GM13976 (cell line): ENCODE data around the gene RCBTB1.

Experiments
- DNase-seq: peaks from one replicate; pipeline ENCODE4 v3.0.0; 2012; ENCODE audit warnings: low spot score
- CTCF ChIP-seq: IDR thresholded peaks from 2 replicates; pipeline ENCODE4 v1.5.1; 2012; ENCODE audit warnings: borderline replicate concordance, mild to moderate bottlenecking; ENCODE audit not compliant: insufficient read depth; ENCODE audit errors: extremely low read depth, missing control alignments, control extremely low read depth
- in situ Hi-C: fragments of 300-500 bp; cut with MboI; formaldehyde crosslinking; loops from one replicate; pipeline ENCODE4 v1.12.0; 2022; ENCODE audit warnings: low sequenced_read_pairs, mixed read lengths, inconsistent platforms; ENCODE audit not compliant: unreplicated experiment

The RCBTB1 gene

DNA sequence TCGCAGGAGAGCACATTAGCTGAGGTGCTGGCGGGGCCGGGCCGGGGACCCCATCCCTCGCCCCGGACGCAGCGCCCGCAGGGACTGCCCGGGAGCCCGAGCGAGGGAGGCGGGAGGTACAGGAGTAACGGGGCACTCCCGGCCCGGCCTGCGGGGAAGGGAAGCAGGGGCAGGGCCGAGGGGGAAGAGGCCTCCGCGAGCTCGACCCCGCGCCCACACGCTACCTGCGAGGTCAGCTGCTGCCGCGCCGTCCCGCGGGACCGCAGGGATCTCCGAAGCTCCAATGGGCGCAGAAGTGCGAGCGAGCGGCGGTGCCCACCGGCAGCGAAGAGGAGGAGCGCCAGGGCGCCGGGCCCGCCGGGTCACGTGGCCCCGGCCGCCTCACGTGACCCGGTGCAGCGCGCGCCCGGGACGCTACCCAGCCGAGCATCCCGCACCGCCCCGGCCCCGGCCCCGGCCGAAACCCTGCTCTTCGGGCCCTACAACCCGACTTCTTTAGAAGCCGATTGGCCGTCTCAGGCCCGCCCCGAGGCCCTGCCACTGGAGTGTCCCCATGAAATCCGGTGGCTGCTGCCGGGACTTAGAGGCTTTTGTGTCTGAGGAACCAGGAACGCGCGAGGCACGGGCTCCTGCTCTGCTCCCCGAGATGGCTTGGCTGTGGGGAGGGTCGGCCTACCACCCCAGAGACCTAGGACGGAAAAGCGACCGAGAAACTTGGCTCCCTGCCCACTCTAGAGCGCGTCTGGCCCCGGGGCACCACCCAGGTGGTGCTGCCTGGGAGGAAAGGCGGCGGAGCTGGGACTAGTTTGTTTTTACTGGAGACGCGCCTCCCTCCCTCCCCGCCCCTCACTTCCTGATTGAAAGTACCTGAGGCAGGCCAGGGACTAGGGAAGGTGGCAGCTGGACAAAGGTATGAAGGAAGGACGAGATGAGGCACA, at the start of gene RCBTB1:
Gene RCBTB1 (minus strand): TSS at position 339 of the 938 bp plus-strand sequence. CDS start 18,279 bp downstream, outside the sequence.
- DNase-seq: peak; percentile 97
- in situ Hi-C loops: no loop called here
- TF ChIP-seq CTCF: no peak

GRCh38 chr13:49633710-49634109, 48.4 kb upstream of the RCBTB1 start:
- in situ Hi-C loops: no loop called here
- TF ChIP-seq CTCF: no peak
- no peak for DNase-seq

DNA sequence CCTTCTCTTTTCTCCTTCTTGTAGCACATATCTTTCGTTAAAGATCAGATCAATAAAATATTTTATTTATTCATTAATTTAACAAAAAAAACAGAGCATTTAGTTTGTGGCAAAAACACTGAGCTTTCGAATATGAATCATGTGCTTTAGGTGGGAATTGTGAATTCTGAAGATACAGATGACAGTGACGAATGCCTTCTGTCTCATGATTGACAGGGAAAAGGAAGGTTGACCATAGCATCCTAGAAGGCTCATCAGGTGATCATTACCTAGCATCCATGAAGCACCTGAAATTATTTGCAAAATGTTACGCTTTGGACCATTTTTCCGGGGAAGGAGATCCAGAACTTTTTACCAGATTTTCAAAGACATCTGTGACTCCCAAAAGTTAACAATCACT, 46.8 kb upstream of the RCBTB1 start:
- in situ Hi-C loops: no loop called here
- DNase-seq: no peak
- TF ChIP-seq CTCF: no peak

GRCh38 chr13:49630580-49630979, 45.2 kb upstream of the RCBTB1 start:
- DNase-seq: no peak
- TF ChIP-seq CTCF: no peak
- in situ Hi-C loops: no loop called here

DNA sequence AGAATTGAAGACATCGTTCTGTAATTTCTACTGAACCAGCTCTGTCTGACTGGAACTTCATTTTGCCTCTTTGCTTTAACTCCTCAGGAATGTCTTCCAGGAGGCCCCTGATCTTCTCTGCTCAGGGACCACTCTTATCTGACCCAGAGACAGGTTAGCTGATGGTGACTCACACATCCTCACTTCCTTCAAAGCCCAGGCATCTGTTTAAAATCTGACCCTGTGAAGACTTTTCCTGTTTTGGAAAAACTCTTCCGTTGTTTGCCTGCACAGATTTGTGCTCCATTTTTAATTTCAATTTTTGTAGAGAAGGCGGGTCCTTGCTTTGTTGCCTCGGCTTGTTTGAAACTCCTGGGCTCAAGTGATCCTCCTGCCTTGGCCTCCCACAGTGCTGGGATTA, 44.6 kb upstream of the RCBTB1 start:
- in situ Hi-C loops: no loop called here
- DNase-seq: no peak
- no peak for TF ChIP-seq CTCF

DNA sequence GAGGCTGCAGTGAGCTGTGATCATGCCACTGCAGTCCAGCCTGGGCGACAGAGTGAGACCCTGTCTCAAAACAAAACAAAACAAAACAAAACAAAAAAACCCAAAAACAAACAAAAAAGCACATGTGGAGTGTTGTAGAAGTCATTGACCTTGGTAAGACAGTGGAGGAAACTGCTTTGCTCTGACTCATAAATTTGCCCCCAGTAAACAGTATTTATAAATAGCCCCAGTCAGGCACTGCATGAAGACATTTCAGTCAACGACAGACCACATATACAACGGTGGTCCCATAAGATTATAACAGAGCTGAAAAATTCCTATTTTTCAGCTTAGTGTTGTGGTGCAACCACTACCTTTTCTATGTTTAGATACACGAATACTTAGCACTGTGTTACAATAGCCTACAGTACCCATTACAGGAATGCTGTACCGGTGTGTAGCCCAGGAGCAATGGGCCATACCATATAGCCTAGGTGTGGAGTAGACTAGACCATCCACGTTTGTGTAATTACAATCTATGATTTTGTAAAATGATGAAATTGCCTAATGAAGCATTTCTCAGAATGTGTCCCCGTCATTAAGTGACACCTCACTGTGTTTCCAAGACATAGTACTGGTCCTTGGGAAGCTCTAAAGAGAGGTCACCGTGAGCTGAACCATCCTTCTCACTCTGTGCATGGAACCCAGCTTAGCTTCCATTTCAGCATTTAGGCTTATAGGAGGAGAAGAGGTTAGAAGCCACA, 44.0 kb upstream of the RCBTB1 start:
- in situ Hi-C loops: no loop called here
- no peak for TF ChIP-seq CTCF

More for the DNA sequence above, 44.0 kb upstream of the RCBTB1 start:
- no peak for DNase-seq
